DMS79 (cell line): ENCODE results near the gene MEGF9.

Experiments
- DNase-seq: peaks from one replicate; lab custom pipeline; 2025; lab: John Stamatoyannopoulos, UW

Gene MEGF9

GRCh38 chr9:120705174-120705573, 9.1 kb downstream of the MEGF9 start:
- DNase-seq: no peak

- DNase-seq: no peak
Observed at GRCh38 chr9:120702075-120702474, 12.2 kb downstream of the MEGF9 start.

- no peak for DNase-seq
Observed at GRCh38 chr9:120701248-120701647, 13.0 kb downstream of the MEGF9 start.

DNA sequence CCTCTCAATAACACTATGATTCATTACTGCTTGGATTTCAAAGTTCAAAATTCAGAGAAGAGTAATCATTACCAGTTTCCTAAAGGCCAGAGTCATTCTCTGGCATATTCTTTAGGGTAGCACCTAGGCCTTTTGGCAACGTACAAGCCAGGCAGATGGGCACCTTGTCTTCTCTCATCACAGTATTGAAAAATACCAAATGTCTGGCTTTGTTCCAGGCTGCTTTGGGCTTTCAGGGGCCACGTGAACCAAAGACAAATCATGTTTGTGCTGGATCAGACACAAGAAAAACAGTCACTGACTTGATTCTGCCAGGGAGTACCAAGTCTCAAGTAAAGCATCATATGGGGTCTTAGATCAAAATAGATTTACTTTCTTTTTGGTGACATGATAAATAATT, 15.5 kb downstream of the MEGF9 start:
- no peak for DNase-seq

GRCh38 chr9:120697448-120697847, 16.8 kb downstream of the MEGF9 start:
- DNase-seq: no peak

- DNase-seq: no peak
Observed at GRCh38 chr9:120696551-120697230, 17.6 kb downstream of the MEGF9 start.

DNA sequence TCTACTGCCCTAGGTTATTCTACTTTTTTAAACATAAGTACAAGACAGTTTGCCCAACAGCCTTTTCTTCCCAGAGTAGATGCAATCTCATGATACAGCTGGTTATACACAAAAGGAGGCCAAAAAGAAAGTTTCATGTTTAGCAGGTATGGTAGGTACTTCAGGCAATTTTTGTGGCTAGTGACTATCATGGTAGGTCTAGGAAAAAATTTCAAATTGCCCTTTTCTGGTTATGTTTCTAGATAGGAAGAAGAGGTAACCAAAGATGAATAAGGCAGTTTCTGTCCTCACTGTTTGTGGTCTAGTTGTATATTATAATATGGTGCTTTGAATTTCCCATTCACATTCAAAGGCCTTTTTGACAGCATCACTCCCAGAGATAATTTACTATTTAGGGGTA, 19.7 kb downstream of the MEGF9 start:
- DNase-seq: no peak

DNA sequence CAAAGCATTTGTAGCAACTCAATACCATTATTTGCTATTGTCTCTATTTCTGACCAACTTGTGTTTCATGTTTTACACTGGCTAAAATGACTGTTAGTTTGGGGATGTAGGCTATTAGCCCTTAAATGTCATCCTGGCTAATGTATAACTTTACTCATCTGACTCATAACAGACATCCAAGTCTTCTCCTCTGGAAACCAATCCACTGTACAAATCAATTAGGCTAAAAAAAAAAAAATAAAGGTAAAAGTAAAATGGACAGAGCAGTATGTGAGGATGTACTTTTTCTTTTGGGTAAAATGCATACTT, 20.6 kb downstream of the MEGF9 start:
- no peak for DNase-seq

- DNase-seq: no peak
Observed at GRCh38 chr9:120692901-120693699, 21.2 kb downstream of the MEGF9 start.

DNA sequence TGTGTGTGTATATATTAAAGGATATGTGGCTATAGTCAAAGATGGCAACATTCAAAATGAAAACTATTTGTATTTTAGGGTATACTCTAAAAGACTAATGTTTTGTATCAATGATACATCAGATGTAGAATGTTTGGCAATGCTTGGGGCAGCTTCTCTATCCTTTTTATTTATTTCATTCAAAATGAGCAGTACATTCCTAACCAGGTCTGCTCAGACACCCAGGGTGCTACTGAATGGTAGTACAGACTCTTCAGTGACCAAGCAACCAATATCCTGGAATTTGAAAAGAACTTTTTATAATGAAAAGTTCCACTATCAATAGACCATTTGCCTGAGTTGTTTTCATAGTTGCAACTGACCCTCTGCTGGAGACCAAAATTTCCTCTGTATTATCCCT, 23.9 kb downstream of the MEGF9 start:
- no peak for DNase-seq

DNA sequence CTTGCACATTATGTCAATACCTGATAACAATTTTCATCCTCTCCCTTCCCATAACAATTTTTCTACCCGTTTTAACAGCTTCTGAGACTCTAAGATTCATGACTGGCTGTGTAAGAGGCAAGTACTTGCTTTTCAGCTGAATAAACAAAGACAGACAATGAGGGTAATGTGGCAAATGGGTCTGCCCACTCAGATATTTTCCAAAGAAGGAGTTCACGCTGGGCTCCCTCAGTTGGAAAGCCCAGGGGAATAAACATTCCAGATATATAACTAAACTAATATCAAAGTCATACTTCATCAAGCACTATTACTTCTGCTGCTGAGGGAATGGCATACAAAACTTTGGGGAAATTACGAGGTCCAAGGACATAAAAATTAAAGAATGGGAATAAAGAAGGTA, 24.4 kb downstream of the MEGF9 start:
- DNase-seq: peak; percentile 36

DNA sequence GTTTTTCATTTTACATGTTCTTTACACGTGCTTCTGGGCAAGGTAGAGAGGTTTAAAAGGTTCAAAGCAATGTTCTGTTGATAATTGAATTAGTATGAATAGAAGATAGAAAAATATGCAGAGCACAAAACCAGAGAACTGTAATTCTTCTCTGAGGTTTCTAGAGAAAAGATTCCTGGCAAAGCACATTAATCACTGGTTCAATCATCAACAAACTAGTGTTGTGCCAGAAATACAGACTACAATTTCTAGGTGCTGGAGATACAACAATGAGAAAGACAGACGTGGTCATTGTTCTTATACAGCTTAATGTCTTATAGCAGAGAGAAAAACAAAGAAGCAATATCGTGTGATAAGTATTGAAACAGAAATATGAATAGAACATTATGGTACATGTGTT, 25.5 kb downstream of the MEGF9 start:
- DNase-seq: no peak

GRCh38 chr9:120683150-120683549, 31.1 kb downstream of the MEGF9 start:
- DNase-seq: no peak

GRCh38 chr9:120681121-120681520, 33.1 kb downstream of the MEGF9 start:
- DNase-seq: no peak

DNA sequence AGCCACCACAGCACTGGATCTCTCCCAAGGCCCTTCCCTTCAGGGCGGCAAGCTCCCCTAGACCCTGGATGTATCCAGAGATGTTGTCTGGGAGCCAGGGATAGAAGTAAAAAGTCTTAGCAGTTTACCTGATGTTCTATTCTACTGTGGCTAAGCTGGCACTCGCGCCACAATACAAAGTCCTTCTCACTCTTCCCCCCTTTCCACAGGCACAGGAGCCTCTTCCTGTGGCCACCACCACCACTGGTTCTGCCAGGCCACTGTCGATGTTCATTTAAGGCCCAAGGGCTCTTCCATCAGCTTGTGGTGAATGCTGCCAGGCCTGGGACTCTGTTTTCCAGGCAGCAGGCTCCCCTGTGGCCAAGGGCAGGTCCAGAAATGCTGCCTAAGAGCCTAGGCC, 33.7 kb downstream of the MEGF9 start:
- no peak for DNase-seq

- DNase-seq: no peak
Observed at GRCh38 chr9:120680161-120680560, 34.1 kb downstream of the MEGF9 start.

- no peak for DNase-seq
Observed at GRCh38 chr9:120677965-120678364, 36.3 kb downstream of the MEGF9 start.

DNA sequence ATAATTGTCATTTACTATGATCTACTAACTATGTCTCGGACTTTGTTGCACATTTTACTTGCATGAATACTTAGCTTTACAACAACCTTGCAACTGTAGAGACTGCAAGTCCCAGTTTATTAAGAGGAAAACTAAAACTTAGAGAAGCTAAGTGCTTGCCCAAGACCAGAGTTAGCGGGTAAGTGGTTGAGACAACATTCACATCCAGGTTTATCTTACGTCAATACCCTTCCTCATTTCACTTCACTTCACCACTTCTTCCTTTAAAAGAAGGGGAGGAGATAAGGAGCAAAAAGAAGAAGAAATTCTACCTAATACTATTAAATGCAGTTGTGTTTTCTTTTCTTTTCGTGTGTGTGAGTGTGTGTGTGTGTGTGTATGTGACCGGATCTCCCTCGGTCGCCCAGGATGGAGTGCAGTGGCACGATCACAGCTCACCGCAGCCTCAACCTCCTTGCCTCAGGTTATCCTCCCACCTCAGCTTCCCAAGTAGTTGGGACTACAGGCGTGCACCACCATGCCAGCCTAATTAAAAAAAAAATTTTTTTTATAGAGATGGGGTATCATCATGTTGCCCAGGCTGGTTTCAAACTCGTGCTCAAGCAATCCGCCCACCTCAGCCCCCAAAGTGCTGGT, 37.4 kb downstream of the MEGF9 start:
- no peak for DNase-seq

DNA sequence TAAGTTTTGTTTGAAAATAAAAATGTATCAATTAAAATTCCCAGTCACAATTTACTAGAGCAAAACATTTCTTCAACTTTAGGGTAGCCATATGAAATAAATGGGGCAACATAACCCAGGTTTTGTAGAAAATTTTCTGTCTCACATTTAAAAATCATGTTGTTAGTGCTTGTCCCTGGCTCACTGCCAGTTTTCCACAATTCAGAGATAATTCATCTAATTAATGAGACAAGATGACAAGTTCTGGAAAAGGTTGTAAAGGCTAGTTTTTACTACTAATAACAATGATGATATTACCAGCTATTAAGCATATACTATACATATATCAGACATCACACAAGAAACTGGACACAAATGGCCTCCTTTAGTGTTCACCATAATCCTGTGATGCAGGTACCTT, 45.9 kb downstream of the MEGF9 start:
- DNase-seq: no peak

DNA sequence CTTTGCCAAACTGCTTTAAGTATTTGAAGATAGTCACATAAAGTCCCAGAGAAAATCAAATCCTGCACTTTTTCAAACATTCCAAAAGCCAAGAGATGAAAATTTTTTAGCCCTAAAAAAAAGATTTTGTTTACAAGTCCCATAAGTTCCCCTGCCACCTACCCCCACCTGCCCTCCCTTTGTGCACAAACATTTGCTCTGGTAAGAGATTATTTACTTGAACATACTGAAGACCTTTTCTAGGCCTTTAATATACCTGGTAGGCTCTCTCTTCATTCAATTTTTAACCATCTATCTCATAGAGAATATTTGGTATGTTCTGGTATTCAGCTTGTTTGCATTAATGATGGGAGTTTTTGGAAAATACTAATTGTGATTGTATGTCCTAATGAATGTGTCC, 50.3 kb downstream of the MEGF9 start:
- no peak for DNase-seq

DNA sequence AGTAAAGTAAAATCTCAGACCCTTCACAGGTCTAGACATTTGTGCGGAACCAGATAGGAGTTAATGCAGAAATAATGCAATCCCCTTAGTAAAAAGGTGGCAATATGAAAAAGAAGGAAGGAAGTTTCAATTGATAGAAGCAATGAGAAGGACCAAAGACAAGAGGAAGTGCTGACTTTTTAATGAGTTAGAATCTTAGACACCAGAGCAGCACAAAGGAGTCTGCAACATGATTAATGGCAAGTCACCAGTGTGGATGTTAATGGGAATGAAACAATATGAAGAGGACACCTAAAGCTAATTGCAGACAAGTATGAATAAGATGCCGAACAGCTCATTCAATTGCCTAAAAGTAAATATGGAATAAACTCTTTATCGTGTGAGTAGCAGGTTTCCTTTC, 50.9 kb downstream of the MEGF9 start:
- no peak for DNase-seq

GRCh38 chr9:120662513-120662912, 51.8 kb downstream of the MEGF9 start:
- no peak for DNase-seq

GRCh38 chr9:120659676-120660075, 54.6 kb downstream of the MEGF9 start:
- DNase-seq: no peak
